CD14-positive monocyte (primary cell): ENCODE results near the gene SH3GL3. TPM values are rescaled to one million over a fixed set of nuclear protein-coding genes. Genes with fewer than 3 reads are reported as not detected.

Experiments
- DNase-seq, 3 donors: peaks; one replicate each; pipeline ENCODE4 v3.0.0-alpha.2; 2011 to 2022
- H2AFZ ChIP-seq: 2 replicates; pipeline ENCODE4 v1.6.0; 2012; ENCODE audit warnings: mild to moderate bottlenecking, low read depth, low read length, inconsistent platforms; ENCODE audit not compliant: insufficient read depth, poor library complexity, severe bottlenecking
- H3K27ac ChIP-seq, 2 donors: 1 replicate in 1 of 2; 2 replicates in 1 of 2; pipeline ENCODE4 v1.5.1; 2012 to 2013; ENCODE audit warnings: low read length in 2 of 2, control low read depth in 1 of 2, inconsistent platforms in 1 of 2, low read depth in 1 of 2, mild to moderate bottlenecking in 1 of 2
- H3K27me3 ChIP-seq, 2 donors: one replicate each; pipeline versions ENCODE4 v1.6.0 to v1.6.1; 2011 to 2013; ENCODE audit warnings: low read length in 2 of 2; ENCODE audit not compliant: control insufficient read depth in 2 of 2, insufficient read depth in 2 of 2
- H3K36me3 ChIP-seq, 2 donors: replicated peaks in 1 of 2; 1 replicate in 1 of 2; 2 replicates in 1 of 2; pipeline versions ENCODE4 v1.5.1 to v1.6.1; 2012 to 2013; ENCODE audit warnings: low read length in 2 of 2, control low read depth in 1 of 2, inconsistent platforms in 1 of 2, mild to moderate bottlenecking in 1 of 2; ENCODE audit not compliant: insufficient read depth in 2 of 2, control insufficient read depth in 1 of 2
- H3K4me1 ChIP-seq, 2 donors: 1 replicate in 1 of 2; 2 replicates in 1 of 2; pipeline versions ENCODE4 v1.5.1 to v1.6.1; 2012 to 2013; ENCODE audit warnings: low read length in 2 of 2, control low read depth in 1 of 2, inconsistent platforms in 1 of 2, mild to moderate bottlenecking in 1 of 2, moderate library complexity in 1 of 2; ENCODE audit not compliant: insufficient read depth in 2 of 2, control insufficient read depth in 1 of 2
- H3K4me2 ChIP-seq: replicated peaks from 2 replicates; pipeline ENCODE3; 2012; ENCODE audit warnings: low read length, moderate library complexity, mild to moderate bottlenecking; ENCODE audit not compliant: poor library complexity, severe bottlenecking; ENCODE audit errors: extremely low read depth
- H3K4me3 ChIP-seq, 3 experiments: fragments of 200-600 bp in 1 of 3; sonication (generic) in 1 of 3; replicated peaks in 1 of 3; 1 replicate in 2 of 3; 2 replicates in 1 of 3; pipeline ENCODE4 v1.5.1; 2011 to 2013; ENCODE audit warnings: low read length in 3 of 3, mild to moderate bottlenecking in 3 of 3, control low read depth in 2 of 3, low read depth in 2 of 3, inconsistent platforms in 1 of 3, moderate library complexity in 1 of 3
- H3K79me2 ChIP-seq: 2 replicates; pipeline ENCODE4 v1.6.0; 2012; ENCODE audit warnings: mild to moderate bottlenecking, control low read depth, inconsistent platforms, low read length, moderate library complexity; ENCODE audit not compliant: insufficient read depth
- H3K9ac ChIP-seq: 2 replicates; pipeline ENCODE4 v1.6.0; 2017; ENCODE audit warnings: low read length, mild to moderate bottlenecking; ENCODE audit not compliant: insufficient read depth, poor library complexity, severe bottlenecking
- H3K9me3 ChIP-seq, 2 donors: replicated peaks in 1 of 2; 1 replicate in 1 of 2; 2 replicates in 1 of 2; pipeline versions ENCODE4 v1.5.1 to v1.6.1; 2012 to 2013; ENCODE audit warnings: low read length in 2 of 2, control low read depth in 1 of 2; ENCODE audit not compliant: control insufficient read depth in 1 of 2, insufficient read depth in 1 of 2
- H4K20me1 ChIP-seq: 2 replicates; pipeline ENCODE4 v1.6.0; 2012; ENCODE audit warnings: mild to moderate bottlenecking, low read length, control low read depth, moderate library complexity; ENCODE audit not compliant: insufficient read depth
- H3K27ac Mint-ChIP-seq, 7 donors: one replicate each; pipeline ENCODE4 v1.8.0; 2020; ENCODE audit warnings: mild to moderate bottlenecking in 7 of 7, mixed read lengths in 7 of 7, moderate library complexity in 6 of 7, inconsistent platforms in 2 of 7
- H3K27me3 Mint-ChIP-seq, 3 donors: one replicate each; pipeline ENCODE4 v1.8.0; 2021 to 2022; ENCODE audit warnings: low read depth in 3 of 3, mild to moderate bottlenecking in 3 of 3, mixed read lengths in 3 of 3, moderate library complexity in 3 of 3, inconsistent platforms in 1 of 3
- H3K36me3 Mint-ChIP-seq, 2 donors: one replicate each; pipeline ENCODE4 v1.8.0; 2020; ENCODE audit warnings: mixed read lengths in 2 of 2, inconsistent platforms in 1 of 2, mild to moderate bottlenecking in 1 of 2
- H3K4me1 Mint-ChIP-seq: one replicate; pipeline ENCODE4 v1.8.0; 2020; ENCODE audit warnings: mild to moderate bottlenecking, mixed read lengths
- H3K4me3 Mint-ChIP-seq, 2 donors: one replicate each; pipeline ENCODE4 v1.8.0; 2020; ENCODE audit warnings: mild to moderate bottlenecking in 2 of 2, mixed read lengths in 2 of 2, moderate library complexity in 1 of 2
- H3K9me3 Mint-ChIP-seq, 7 donors: one replicate each; pipeline ENCODE4 v1.8.0; 2020 to 2022; ENCODE audit warnings: mixed read lengths in 7 of 7, mild to moderate bottlenecking in 6 of 7, moderate library complexity in 6 of 7, inconsistent platforms in 2 of 7
- WGBS: methylation state at CpG from one replicate; pipeline ENCODE4 v1.1.5; 2013; ENCODE audit warnings: missing lambda C conversion rate; ENCODE audit not compliant: insufficient coverage; 5-methylcytosine and 5-hydroxymethylcytosine counted together
- intact Hi-C, 2 donors: fragments of 100-400 bp; cut with micrococcal nuclease; formaldehyde crosslinking; loops; one replicate each; pipeline versions ENCODE4 v1.15.0 to v1.15.1; 2023
- polyA plus RNA-seq, 3 donors: library from polyadenylated mRNA; depleted of rRNA in 1 of 3; unstranded in 2 of 3; stranded (reverse) in 1 of 3; fragments of 300-500 nt in 2 of 3; fragments of >200 nt in 1 of 3; fragmentation: Illumina TruSeq in 2 of 3; gene quantifications; 1 replicate in 2 of 3; 2 replicates in 1 of 3; pipeline ENCODE4 v1.2.3, GENCODE V29; 2012 to 2021
- TF ChIP-seq, protein P1 (sequence below): fragments of 200-600 bp; IDR thresholded peaks from one replicate; pipeline ENCODE4 v1.8.0; 2022; ENCODE audit warnings: antibody characterized with exemption, mild to moderate bottlenecking

SH3GL3 gene
- polyA plus RNA-seq, 3 donors: not detected

DNA sequence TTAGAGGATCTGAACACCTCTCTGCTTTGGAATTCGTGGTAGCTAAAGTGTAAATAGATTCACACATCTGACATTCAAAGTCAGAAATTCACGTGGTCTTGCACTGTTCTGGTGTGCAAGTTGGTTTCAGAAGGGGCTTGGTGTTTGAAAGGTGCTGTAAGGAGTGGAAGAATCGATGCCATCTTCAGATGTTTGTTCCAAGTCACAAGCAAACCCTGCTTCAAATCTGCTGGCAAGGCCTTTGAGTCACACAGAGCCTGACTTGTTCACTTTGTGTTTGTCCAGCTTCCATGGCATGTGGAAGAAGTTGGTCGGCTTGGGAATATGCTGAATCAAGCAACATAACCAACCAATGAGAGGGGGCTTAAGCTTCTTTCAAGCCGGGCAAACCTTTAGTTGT, 44.3 kb downstream of the SH3GL3 start:
- Histone ChIP-seq H3K79me2 (no peaks in the 10 kb centered on the region), H3K27me3 (no peaks in the 10 kb centered on the region), H3K4me3 (no peak overlapping the region), H3K4me2 (no peak overlapping the region), H3K9me3 (peaks cover 0 to 5% of the 10 kb centered on the region in 2 donors), H3K27ac (no peak overlapping the region), H3K9ac (no peak overlapping the region), H2AFZ (no peak overlapping the region), H3K36me3 (no peaks in the 10 kb centered on the region), H4K20me1 (no peaks in the 10 kb centered on the region), H3K4me1 (no peaks in the 10 kb centered on the region)
- DNase-seq: no peak
- Mint-ChIP-seq H3K27me3 (peaks cover 0 to 5% (median 3%) of the 10 kb centered on the region in 3 donors), H3K27ac (no peak overlapping the region), H3K9me3 (peaks cover 0 to 8% (median 0%) of the 10 kb centered on the region in 7 donors), H3K36me3 (no peaks in the 10 kb centered on the region), H3K4me1 (no peaks in the 10 kb centered on the region), H3K4me3 (no peak overlapping the region)
- intact Hi-C loops: no loop called here
- TF ChIP-seq, protein P1, sequence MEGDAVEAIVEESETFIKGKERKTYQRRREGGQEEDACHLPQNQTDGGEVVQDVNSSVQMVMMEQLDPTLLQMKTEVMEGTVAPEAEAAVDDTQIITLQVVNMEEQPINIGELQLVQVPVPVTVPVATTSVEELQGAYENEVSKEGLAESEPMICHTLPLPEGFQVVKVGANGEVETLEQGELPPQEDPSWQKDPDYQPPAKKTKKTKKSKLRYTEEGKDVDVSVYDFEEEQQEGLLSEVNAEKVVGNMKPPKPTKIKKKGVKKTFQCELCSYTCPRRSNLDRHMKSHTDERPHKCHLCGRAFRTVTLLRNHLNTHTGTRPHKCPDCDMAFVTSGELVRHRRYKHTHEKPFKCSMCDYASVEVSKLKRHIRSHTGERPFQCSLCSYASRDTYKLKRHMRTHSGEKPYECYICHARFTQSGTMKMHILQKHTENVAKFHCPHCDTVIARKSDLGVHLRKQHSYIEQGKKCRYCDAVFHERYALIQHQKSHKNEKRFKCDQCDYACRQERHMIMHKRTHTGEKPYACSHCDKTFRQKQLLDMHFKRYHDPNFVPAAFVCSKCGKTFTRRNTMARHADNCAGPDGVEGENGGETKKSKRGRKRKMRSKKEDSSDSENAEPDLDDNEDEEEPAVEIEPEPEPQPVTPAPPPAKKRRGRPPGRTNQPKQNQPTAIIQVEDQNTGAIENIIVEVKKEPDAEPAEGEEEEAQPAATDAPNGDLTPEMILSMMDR: no peak
- 79% methylated on average over 2 of the region's 5 CpGs for WGBS

DNA sequence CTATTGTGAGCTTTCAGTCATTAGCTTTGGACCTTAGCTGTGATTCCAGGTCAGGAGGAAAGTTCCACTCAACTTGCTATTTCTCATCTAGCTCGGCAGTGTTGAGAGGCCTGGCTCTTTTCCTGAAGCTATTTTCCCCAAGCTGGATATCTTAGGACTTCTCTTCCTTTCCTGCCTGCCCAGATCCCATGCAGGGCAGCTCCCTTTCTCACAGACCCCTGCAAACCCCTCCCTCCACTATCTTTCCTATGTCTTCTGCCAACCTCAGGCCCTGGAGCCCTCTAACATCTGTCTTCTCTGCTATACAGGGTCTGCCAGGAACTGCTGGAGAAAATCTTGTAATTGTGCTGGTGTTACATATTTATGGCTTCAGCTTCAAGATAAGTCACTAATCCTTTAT, 49.6 kb downstream of the SH3GL3 start:
- intact Hi-C loops: no loop called here
- no peak for DNase-seq
- WGBS: 100% methylated on average over 1 of the region's 1 CpG

More for the DNA sequence above, 49.6 kb downstream of the SH3GL3 start:
- Mint-ChIP-seq H3K27ac (no peak overlapping the region), H3K4me3 (no peak overlapping the region), H3K4me1 (no peaks in the 10 kb centered on the region), H3K27me3 (peaks cover 0 to 3% (median 0%) of the 10 kb centered on the region in 3 donors), H3K36me3 (no peaks in the 10 kb centered on the region), H3K9me3 (peaks cover 0 to 21% (median 6%) of the 10 kb centered on the region in 7 donors)
- Histone ChIP-seq H2AFZ (no peak overlapping the region), H3K4me3 (no peak overlapping the region), H4K20me1 (no peaks in the 10 kb centered on the region), H3K4me1 (no peaks in the 10 kb centered on the region), H3K36me3 (no peaks in the 10 kb centered on the region), H3K9ac (no peak overlapping the region), H3K27ac (no peak overlapping the region), H3K79me2 (no peaks in the 10 kb centered on the region), H3K9me3 (peaks cover 4 to 5% of the 10 kb centered on the region in 2 donors), H3K4me2 (no peak overlapping the region), H3K27me3 (no peaks in the 10 kb centered on the region)
- TF ChIP-seq, protein P1: no peak
